ENCODE results near the gene KCNK3.

GRCh38 chr2:26706616-26707473 lies 14.3 kb downstream of the KCNK3 start:
- TF ChIP-seq TMF1 (CRISPR knock-in tag; IDR thresholded peaks at IDR 0.05; ENCODE audit: low read depth) (no peak), POLR2AphosphoS5 (IDR thresholded peaks at IDR 0.05; ENCODE audit: low read depth, low read length) (no peak), ZNF138 (CRISPR knock-in tag; IDR thresholded peaks at IDR 0.05; ENCODE audit: low read depth) (no peak), ZSCAN20 (CRISPR knock-in tag; IDR thresholded peaks at IDR 0.05; ENCODE audit: borderline replicate concordance) (no peak), KDM1A (CRISPR knock-in tag; IDR thresholded peaks at IDR 0.05) (no peak), CHCHD3 (CRISPR knock-in tag; IDR thresholded peaks at IDR 0.05) (no peak), ZC3H13 (CRISPR knock-in tag; IDR thresholded peaks at IDR 0.05) (no peak), POLR2G (IDR thresholded peaks at IDR 0.05; ENCODE audit: low read depth, low read length) (no peak)
- TF ChIP-seq, protein P1, sequence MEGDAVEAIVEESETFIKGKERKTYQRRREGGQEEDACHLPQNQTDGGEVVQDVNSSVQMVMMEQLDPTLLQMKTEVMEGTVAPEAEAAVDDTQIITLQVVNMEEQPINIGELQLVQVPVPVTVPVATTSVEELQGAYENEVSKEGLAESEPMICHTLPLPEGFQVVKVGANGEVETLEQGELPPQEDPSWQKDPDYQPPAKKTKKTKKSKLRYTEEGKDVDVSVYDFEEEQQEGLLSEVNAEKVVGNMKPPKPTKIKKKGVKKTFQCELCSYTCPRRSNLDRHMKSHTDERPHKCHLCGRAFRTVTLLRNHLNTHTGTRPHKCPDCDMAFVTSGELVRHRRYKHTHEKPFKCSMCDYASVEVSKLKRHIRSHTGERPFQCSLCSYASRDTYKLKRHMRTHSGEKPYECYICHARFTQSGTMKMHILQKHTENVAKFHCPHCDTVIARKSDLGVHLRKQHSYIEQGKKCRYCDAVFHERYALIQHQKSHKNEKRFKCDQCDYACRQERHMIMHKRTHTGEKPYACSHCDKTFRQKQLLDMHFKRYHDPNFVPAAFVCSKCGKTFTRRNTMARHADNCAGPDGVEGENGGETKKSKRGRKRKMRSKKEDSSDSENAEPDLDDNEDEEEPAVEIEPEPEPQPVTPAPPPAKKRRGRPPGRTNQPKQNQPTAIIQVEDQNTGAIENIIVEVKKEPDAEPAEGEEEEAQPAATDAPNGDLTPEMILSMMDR (CRISPR knock-in tag; IDR thresholded peaks at IDR 0.05) = no peak
- TF ChIP-seq, protein P2, sequence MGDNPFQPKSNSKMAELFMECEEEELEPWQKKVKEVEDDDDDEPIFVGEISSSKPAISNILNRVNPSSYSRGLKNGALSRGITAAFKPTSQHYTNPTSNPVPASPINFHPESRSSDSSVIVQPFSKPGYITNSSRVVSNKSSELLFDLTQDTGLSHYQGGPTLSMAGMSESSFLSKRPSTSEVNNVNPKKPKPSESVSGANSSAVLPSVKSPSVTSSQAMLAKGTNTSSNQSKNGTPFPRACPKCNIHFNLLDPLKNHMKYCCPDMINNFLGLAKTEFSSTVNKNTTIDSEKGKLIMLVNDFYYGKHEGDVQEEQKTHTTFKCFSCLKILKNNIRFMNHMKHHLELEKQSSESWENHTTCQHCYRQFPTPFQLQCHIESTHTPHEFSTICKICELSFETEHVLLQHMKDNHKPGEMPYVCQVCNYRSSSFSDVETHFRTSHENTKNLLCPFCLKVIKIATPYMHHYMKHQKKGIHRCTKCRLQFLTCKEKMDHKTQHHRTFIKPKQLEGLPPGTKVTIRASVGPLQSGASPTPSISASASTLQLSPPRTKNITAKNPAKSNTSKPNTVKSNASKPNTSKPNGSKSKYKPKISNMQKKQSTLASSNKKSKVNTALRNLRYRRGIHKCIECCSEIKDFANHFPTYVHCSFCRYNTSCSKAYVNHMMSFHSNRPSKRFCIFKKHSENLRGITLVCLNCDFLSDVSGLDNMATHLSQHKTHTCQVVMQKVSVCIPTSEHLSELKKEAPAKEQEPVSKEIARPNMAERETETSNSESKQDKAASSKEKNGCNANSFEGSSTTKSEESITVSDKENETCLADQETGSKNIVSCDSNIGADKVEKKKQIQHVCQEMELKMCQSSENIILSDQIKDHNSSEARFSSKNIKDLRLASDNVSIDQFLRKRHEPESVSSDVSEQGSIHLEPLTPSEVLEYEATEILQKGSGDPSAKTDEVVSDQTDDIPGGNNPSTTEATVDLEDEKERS (CRISPR knock-in tag; IDR thresholded peaks at IDR 0.05) = no peak

All from HepG2 (cell line).